NCI-H1417 treated with DMSO at 0.1 percent for 48 hours (cell line): ENCODE data around the gene KRT84.

Source experiments
- DNase-seq: peaks from one replicate; lab custom pipeline; 2025; lab: John Stamatoyannopoulos, UW

The KRT84 gene

GRCh38 chr12:52385226-52385702 is at the start of gene KRT84:
KRT84 (minus strand) TSS chr12:52385652; CDS start chr12:52385585, 67 bp downstream.
- no peak for DNase-seq

- DNase-seq = no peak
Observed at GRCh38 chr12:52434760-52435530, 49.5 kb upstream of the KRT84 start.

GRCh38 chr12:52434081-52434733 is 48.8 kb upstream of the KRT84 start, which contains the start of gene KRT75:
KRT75 (minus strand) TSS chr12:52434371; CDS start chr12:52434304, 67 bp downstream.
- DNase-seq = no peak

- DNase-seq = no peak
Observed at GRCh38 chr12:52433501-52434080, 48.1 kb upstream of the KRT84 start.

GRCh38 chr12:52432559-52433207 is 47.2 kb upstream of the KRT84 start:
- no peak for DNase-seq

GRCh38 chr12:52428121-52428520 is 42.7 kb upstream of the KRT84 start:
- DNase-seq = no peak

- DNase-seq = no peak
Observed at GRCh38 chr12:52427083-52427482, 41.6 kb upstream of the KRT84 start.

GRCh38 chr12:52426034-52426433 is 40.6 kb upstream of the KRT84 start:
- DNase-seq = no peak

GRCh38 chr12:52425466-52425865 is 40.0 kb upstream of the KRT84 start:
- no peak for DNase-seq

- DNase-seq = no peak
Observed at GRCh38 chr12:52423661-52424500, 38.4 kb upstream of the KRT84 start.

- DNase-seq = no peak
Observed at GRCh38 chr12:52423035-52423434, 37.6 kb upstream of the KRT84 start.

GRCh38 chr12:52419656-52420055 is 34.2 kb upstream of the KRT84 start:
- DNase-seq = no peak

GRCh38 chr12:52418576-52419110 is 33.2 kb upstream of the KRT84 start:
- no peak for DNase-seq

GRCh38 chr12:52417740-52418139 is 32.3 kb upstream of the KRT84 start:
- peak; percentile 36 for DNase-seq

GRCh38 chr12:52416795-52417194 is 31.3 kb upstream of the KRT84 start:
- no peak for DNase-seq

GRCh38 chr12:52415870-52416750 is 30.7 kb upstream of the KRT84 start:
- no peak for DNase-seq

- no peak for DNase-seq
Observed at GRCh38 chr12:52414936-52415335, 29.5 kb upstream of the KRT84 start.

- DNase-seq = no peak
Observed at GRCh38 chr12:52413782-52414345, 28.4 kb upstream of the KRT84 start.

GRCh38 chr12:52413202-52413601 is 27.8 kb upstream of the KRT84 start:
- DNase-seq = no peak

- no peak for DNase-seq
Observed at GRCh38 chr12:52411815-52412214, 26.4 kb upstream of the KRT84 start.
